B cell (primary cell): ENCODE results near the gene KMT2A.

Experiments used
- EZH2 ChIP-seq: IDR thresholded peaks from 2 replicates; pipeline ENCODE4 v1.6.1; 2012; ENCODE audit warnings: borderline replicate concordance, low read depth, mild to moderate bottlenecking, moderate library complexity, low read length; ENCODE audit not compliant: insufficient read depth, poor library complexity, severe bottlenecking
- TF ChIP-seq, protein P1 (sequence below): fragments of 200-600 bp; IDR thresholded peaks from one replicate; pipeline ENCODE4 v1.8.0; 2022; ENCODE audit warnings: antibody characterized with exemption, mild to moderate bottlenecking

DNA sequence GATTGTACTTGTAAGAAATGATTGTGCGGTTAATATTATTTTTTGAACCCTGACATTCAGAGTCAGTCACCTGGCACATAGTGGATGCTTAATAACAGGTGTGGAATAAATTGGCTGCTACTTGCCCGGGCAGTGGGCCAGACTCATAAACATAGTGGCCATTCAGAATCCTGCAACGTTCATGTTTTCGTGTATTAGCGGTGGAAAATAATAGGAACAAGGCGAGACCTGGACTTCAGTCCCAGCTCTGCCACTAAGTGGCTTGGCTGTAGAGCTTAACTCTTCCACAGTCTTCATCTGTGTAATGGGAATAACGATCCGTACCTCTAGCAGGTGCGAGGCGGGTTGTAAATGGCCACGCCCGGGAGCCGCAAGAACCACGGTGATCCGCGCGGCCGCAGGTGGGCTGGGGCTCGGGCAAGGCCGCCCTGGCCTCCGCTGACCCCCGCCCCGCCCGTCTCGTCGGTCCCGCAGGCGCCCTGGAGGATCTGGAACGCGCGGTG, 93.9 kb downstream of the KMT2A start:
- TF ChIP-seq, protein P1, sequence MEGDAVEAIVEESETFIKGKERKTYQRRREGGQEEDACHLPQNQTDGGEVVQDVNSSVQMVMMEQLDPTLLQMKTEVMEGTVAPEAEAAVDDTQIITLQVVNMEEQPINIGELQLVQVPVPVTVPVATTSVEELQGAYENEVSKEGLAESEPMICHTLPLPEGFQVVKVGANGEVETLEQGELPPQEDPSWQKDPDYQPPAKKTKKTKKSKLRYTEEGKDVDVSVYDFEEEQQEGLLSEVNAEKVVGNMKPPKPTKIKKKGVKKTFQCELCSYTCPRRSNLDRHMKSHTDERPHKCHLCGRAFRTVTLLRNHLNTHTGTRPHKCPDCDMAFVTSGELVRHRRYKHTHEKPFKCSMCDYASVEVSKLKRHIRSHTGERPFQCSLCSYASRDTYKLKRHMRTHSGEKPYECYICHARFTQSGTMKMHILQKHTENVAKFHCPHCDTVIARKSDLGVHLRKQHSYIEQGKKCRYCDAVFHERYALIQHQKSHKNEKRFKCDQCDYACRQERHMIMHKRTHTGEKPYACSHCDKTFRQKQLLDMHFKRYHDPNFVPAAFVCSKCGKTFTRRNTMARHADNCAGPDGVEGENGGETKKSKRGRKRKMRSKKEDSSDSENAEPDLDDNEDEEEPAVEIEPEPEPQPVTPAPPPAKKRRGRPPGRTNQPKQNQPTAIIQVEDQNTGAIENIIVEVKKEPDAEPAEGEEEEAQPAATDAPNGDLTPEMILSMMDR: no peak
- no peak for TF ChIP-seq EZH2
